Raji (cell line): ENCODE results near the gene TNP2.

Source experiments
- POLR2A ChIP-seq: IDR thresholded peaks from 2 replicates; pipeline ENCODE4 v1.6.1; 2011; ENCODE audit warnings: low read depth, low read length, control low read depth; ENCODE audit not compliant: insufficient read depth

The TNP2 gene

DNA sequence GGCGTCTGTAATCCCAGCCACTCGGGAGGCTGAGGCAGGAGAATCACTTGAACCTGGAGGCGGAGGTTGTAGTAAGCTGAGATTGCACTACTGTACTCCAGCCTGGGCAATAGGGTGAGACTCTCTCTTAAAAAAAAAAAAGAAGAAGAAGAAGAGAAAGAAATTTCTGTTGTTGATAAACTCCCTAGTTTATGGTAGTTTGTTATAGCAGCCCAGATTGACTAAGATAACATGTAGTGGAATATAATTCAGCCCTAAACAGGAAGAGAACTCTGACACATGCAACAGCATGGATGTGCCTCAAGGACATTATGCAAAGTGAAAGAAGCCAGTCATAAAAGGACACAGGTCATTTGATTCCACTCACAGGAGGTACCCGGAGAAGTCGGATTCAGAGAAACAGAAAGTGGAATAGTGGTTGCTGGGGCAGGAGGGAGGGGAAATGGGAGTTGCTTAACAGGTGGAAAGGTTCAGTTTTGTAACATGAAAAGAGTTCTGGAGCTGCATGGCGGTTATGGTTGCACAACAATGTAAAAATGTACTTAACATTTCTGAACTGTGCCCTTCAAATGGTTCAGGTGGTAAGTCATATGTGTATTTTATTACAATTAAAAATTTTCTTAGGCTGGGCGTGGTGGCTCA is 38.0 kb upstream of the TNP2 start:
- no peak for TF ChIP-seq POLR2A

DNA sequence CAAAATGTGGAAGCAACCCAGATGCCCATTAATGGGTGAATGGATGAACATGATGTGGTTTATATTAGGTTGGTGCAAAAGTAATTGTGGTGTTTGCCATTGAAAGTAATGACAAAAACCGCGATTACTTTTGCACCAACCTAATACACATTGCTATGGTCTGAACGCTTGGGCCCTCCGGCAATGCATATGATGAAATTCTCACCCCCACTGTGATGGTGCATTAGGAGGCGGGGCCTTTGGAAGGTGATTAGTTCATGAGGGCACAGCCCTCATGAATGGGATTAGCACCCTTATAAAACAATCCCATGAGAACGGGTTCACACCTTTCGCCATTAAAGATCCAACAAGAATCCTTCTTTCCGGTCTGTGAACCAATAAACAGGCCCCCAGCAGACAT is 37.3 kb upstream of the TNP2 start:
- TF ChIP-seq POLR2A = no peak

DNA sequence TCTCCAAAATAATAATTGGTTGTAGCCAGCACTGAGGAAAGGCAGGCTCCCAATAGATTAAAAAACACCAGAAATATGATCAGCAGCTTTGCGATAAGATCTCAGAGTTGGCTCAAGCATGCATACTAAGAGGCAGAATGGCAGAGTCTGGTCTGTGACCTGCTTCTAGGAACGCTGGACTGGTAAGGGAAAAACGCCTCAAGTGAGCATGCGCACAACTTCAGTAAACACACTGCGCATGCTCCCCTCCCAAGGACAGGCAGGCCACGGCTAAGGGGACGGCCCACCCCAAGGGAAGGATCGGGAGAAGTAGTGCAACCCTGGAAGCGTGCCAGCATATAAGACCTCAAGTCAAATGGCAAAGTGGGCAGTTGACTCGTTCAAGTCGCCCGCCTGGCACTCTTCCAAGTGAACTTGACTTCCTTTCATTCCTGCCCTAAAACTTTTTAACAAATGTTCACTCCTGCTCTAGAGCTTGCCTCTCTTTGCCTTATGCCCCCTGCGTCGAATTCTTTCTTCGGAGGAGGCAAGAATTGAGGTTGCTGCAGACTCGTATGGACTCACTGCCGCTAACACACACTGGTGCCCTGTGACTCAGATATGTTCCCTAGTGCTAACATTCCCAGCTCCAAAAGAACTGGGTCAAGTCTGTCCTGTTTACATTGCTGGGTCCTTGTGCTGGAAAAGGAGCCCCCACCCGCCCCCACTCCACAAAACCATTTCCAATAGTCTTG is 34.4 kb upstream of the TNP2 start:
- no peak for TF ChIP-seq POLR2A

DNA sequence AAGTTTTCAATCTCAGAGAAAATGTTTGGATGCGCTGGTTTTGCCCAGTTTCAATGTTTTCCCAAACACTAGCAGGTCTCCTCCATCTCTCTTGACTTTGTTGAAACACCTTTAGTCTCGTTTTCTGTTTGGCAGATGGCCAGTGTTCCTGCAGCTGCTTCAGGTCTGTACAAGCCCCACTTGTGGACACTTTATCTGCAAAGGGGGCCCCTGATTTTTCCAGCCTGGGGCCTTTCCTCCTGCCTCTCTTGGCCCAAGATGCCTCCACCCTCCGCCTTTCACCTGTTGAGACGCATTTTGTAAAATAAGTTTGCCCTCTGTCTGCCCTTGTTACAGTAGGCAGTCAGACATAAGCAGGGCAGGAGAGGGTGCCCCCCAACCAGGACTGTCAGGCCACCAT is 33.9 kb upstream of the TNP2 start:
- TF ChIP-seq POLR2A = no peak

DNA sequence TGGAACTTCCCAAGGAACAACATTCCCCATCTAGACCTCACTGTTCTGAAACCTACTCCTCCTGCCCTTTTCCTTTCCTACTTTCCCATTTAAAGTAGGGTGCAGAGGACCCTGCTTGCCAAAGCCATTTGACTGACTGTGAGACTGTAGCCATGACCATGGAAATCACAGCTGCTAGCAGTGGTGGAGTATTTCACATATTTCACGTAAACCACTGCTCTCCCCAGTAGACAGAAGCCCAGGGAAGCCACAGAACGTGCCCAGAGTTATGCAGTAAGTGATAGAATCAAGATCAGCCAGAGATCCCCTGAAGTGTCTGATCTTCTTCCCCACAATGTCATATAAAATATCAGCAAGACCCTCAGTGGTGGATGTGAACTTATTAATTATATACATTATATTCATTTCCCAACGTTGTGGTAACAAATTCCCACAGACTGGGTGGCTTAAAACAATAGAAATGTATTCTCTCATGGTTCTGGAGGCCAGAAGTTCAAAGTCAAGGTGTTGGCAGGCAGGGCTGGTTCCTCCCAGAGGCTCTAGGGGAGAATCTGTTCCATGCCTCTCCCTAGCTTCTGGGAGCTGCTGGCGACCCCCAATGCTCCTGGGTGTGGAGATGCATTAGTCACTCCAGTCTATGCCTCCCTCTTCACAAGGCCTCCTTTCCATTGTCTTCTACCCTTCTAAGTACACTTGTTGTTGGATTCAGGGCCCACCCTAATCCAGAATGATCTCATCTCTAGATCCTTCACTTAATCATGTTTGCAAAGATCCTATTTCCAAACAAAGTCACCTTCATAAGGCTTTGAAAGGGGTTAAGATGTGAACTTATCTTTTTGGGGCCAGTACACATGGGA is 32.7 kb upstream of the TNP2 start:
- no peak for TF ChIP-seq POLR2A

DNA sequence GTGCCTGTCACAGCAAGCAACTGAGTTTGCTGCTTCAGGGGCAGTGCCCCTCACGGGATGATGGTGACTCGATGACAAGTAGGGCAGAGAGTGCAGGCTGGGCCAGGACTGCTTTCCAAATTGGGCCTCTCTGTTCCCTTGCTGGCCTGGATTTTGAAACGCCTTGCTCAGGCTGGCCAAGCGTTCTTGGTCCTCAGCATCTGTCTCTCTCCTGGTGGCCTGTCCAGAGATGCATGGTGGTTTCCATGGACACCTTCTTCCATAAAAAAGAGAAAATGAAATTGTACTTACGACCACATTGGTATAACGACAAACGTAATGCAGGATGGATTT is 31.4 kb upstream of the TNP2 start:
- TF ChIP-seq POLR2A = no peak

DNA sequence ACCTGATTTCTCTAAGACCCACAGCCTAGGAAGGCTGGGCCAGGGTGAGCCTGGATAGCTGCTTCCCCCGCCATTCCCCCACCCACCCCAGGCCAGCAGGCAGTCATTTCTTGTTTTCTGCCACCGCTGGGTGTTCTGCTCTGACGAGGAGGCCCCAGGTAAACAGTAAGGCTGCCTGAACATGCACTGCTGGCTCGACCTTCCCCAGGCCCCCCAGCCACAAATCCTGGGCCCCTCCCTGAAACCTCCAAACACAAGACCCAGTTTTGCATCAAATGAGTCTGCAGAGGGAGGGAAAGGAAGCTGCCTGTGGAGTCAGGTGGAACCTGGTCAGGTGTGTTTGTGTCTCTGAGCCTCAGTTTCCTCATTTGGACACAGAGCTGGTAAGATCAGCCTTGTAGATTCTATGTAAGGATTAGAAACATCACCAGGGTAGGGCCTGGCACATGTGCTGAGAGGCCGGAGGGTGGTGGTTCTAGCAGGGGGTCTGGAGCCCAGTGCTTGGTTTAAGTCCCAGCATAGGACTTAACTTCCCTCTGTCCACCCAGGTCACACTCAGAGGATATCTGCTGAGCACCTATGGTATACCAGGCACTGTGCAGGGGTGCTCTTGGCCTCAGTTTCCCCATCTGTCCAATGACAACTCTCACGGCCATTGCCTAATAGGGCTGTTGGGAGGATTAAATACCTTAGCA is 30.9 kb upstream of the TNP2 start:
- TF ChIP-seq POLR2A = no peak

DNA sequence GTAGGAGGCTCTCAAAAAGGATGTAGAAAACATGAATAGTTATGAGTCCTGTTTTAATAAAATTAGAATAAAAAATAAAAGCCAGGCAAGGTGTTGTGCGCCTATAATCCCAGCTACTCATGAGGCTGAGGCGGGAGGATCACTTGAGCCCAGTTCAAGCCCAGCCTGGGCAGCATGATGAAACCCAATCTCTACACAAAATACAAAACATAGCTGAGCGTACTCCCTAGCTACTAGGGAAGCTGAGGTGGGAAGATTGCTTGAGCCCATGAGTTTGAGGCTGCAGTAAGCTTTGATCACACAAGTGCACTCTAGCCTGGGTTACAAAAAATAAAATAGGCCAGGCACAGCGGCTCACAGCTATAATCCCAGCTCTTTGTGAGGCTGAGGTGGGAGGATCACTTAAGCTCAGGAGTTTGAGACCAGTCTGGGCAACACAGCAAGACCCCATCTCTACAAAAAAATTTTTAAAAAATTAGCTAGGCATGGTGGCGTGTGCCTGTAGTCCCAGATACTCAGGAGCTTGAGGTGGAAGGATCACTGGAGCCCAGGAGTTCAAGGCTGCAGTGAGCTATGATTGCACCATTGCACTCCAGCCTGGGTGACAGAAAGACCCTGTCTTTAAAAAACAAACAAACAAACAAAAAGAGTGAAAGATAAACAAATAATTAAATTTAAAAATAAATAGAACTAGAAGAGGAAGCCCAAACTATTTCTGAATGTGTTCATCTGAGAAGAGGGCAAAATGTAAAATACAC is 29.2 kb upstream of the TNP2 start:
- TF ChIP-seq POLR2A = no peak

DNA sequence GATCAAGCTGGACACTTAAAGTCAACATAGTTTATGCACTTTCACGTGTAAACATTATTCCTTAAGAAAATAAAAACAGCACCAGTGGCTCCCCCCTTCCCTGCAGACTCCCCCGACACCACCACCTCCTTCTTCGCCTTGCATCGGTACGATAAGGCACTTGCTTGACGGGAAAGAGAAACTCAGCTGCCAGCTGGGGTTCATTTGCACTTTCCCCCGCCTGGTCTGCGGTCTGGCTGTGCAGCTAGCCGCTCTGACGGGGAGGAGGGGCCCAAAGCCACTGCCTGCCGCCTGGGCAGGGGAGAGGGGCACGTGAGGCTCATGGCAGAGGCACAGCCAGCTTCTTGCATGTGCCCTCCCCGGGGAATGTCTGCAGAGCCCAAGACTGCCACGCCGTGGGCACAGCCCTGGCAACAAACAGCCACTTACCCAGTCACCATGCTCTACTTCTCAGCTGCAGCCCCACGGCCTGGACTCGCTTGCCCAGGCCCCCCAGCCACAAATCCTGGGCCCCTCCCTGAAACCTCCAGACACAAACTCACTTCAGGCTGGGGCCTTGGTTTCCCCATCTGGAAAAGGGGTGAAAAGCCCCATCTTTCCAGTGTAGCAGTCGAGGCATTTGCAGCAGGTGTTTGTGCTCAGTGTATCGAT is 28.5 kb upstream of the TNP2 start:
- peak; percentile 69 for TF ChIP-seq POLR2A

DNA sequence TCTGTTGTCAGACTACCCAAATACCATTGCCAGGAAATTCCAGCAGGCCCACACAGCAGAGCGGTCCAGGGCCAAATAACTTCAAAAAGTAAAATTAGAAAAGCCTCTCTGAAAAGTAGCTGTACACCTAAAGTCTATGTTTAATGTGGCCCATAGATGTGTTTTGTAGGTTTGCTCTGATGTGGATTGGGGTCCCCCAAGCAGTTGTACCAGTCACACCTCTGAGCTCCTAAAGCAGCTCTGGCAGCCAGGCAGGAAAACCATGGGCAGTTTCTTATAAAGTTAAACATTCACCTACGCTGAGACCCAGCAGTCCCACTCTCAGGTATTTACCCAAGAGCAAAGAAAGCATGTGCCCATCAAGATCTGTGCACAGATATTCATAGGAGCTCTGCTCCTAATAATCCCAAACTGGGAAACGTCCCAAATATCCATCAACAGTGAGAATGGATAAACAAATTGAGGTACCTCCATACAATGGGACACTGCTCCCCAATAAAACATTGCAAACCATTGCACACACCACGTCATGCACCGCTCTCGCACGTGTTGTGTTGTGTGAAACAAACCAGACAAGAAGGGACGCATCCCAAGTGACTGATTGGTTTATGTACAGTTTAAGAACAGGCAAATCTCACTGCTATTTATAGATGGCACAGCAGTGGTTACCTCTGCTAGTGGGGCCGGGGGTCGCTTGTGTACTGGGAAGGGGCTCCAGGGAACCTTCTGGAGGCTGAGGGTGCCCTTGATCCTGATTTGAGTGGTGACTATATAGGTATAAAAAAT is 27.8 kb upstream of the TNP2 start:
- TF ChIP-seq POLR2A = no peak

DNA sequence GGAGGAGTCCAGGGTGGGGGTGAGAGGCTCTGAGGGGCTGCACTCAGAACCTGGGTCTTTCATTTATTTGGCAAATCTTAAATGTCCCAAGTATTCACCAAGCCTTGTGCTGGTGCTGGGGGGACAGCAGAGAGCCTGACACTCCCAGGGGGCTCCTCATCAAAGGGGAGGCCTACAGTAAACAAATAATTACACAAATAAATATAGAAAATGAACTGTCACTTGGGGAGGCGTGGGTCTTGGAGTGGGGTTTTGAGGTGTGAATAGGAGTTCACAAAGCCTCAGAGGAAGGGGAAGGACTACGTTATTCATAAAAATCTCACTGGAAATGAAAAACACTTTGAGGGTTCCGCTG is 27.2 kb upstream of the TNP2 start:
- no peak for TF ChIP-seq POLR2A

DNA sequence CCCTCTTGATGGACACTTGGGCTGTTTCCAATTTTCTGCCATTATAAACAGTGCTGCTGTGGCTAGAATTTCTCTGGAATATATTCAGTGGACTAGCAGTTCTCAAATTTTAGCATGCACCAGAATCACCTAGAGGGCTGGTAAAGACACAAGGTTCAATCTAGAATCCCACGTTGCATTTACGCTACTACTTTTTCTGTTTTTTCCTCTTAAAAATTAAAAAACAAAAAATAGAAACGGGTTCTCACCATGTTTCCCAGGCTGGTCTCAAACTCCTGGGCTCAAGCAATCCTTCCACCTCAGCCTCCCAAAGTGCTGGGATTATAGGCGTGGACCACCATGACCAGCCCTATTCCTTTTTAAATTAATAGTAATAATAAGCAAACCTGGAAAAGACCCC is 26.5 kb upstream of the TNP2 start:
- no peak for TF ChIP-seq POLR2A

DNA sequence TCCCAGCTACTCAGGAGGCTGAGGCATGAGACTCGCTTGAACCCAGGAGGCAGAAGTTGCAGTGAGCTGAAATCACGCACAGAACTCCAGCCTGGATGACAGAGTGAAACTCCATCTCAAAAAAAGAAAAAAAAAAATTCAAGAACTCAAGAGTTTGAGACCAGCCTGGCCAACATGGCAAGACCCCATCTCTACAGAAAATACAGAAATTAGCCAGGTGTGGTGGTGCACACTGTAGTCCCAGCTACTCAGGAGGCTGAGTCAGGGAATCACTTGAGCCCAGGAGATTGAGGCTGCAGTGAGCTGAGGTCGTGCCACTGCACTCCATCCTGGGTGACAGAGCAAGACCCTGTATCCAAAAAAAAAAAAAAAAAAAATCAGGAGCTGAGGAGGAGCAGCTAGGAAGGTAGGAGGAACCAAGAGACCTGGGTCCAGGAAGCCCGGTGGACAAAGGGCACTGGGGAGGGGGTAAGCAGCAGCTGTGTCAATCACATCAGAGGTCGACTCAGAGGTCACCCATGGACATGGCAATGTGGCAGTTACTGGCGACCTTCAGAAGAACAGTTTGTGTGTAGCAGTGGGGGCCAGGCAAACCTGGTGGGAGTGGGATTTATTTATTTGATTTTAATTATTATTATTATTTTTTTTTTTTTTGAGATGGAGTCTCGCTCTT is 23.1 kb upstream of the TNP2 start:
- TF ChIP-seq POLR2A = no peak

DNA sequence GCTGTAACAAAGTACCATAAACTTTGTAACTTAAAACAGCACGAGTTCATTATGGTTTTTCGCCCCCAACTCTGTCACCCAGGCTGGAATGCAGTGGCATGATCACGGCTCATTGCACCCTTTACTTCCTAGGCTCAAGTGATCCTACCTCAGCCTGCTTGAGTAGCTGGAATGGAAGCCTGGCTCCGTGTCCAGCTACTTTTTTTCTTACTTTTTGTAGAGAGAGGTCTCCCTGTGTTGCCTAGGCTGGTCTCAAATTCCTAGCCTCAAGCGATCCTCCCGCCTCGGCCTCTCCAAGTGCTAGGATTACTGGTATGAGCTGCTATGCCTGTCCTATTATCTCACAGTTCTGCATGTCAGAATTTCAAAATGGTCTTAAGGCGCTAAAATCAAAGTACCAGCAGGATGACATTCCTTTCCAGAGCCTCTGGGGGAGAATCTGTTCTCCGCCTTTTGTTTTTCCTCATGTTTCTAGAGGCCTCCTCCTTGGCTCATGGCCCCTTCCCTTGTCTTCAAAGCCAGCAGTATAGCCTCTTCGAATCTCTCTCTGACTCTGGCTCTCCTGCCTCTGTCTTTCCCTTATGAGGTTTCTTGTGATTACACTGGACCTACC is 22.1 kb upstream of the TNP2 start:
- no peak for TF ChIP-seq POLR2A
